GM23338 (cell line): ENCODE results near the gene PARD3. TPM values are rescaled to one million over a fixed set of nuclear protein-coding genes. Genes with fewer than 3 reads are reported as not detected.

Experiments
- ATAC-seq: fragments of 200-7000 bp; cut with Tn5 transposase; 3 replicates; pipeline ENCODE4 v1.9.1; 2020
- DNase-seq: peaks from one replicate; pipeline ENCODE4 v3.0.0-alpha.2; 2015; ENCODE audit warnings: low spot score
- H2AFZ ChIP-seq: fragments of 200-600 bp; sonication (generic); 2 replicates; pipeline ENCODE4 v1.8.0; 2016; ENCODE audit warnings: antibody characterized with exemption, mild to moderate bottlenecking, moderate library complexity
- H3F3A ChIP-seq: fragments of 200-600 bp; sonication (generic); replicated peaks from 2 replicates; pipeline ENCODE4 v1.8.0; 2017; ENCODE audit warnings: antibody characterized with exemption, mixed run types, low read depth
- H3K27ac ChIP-seq: fragments of 200-600 bp; sonication (generic); 2 replicates; pipeline ENCODE4 v1.6.1; 2016; ENCODE audit warnings: low read depth
- H3K27me3 ChIP-seq: fragments of 200-600 bp; sonication (generic); 2 replicates; pipeline ENCODE4 v1.8.0; 2016; ENCODE audit warnings: mild to moderate bottlenecking, mixed run types, moderate library complexity; ENCODE audit not compliant: insufficient read depth
- H3K36me3 ChIP-seq: fragments of 200-600 bp; sonication (generic); 2 replicates; pipeline ENCODE4 v1.8.0; 2016; ENCODE audit warnings: mild to moderate bottlenecking; ENCODE audit not compliant: insufficient read depth
- H3K4me1 ChIP-seq: fragments of 200-600 bp; sonication (generic); 2 replicates; pipeline ENCODE4 v1.8.0; 2016; ENCODE audit warnings: mild to moderate bottlenecking, moderate library complexity; ENCODE audit not compliant: insufficient read depth
- H3K4me2 ChIP-seq: fragments of 200-600 bp; sonication (generic); 2 replicates; pipeline ENCODE4 v1.7.1; 2017; ENCODE audit warnings: mixed run types
- H3K4me3 ChIP-seq: fragments of 200-600 bp; sonication (generic); 2 replicates; pipeline ENCODE4 v1.6.1; 2016; ENCODE audit warnings: mixed run types
- H3K79me2 ChIP-seq: fragments of 200-600 bp; sonication (generic); replicated peaks from 2 replicates; pipeline ENCODE4 v1.8.0; 2017; ENCODE audit warnings: mild to moderate bottlenecking; ENCODE audit not compliant: insufficient read depth
- H3K9me2 ChIP-seq: fragments of 200-600 bp; sonication (generic); 2 replicates; pipeline ENCODE4 v1.8.0; 2017; ENCODE audit not compliant: insufficient read depth
- H4K20me1 ChIP-seq: fragments of 200-600 bp; sonication (generic); replicated peaks from 2 replicates; pipeline ENCODE4 v1.8.0; 2017; ENCODE audit warnings: mild to moderate bottlenecking; ENCODE audit not compliant: insufficient read depth
- H3K27ac Mint-ChIP-seq: 2 replicates; pipeline ENCODE4 v1.8.0; 2020; ENCODE audit warnings: inconsistent platforms, mild to moderate bottlenecking, moderate library complexity, mixed read lengths
- H3K27me3 Mint-ChIP-seq: 3 replicates; pipeline ENCODE4 v1.8.0; 2022; ENCODE audit warnings: low read depth, mild to moderate bottlenecking, moderate library complexity, mixed read lengths, inconsistent platforms; ENCODE audit not compliant: insufficient read depth, poor library complexity
- H3K36me3 Mint-ChIP-seq: 3 replicates; pipeline ENCODE4 v1.8.0; 2021; ENCODE audit warnings: low read depth, mild to moderate bottlenecking, inconsistent platforms, moderate library complexity, mixed read lengths
- H3K4me1 Mint-ChIP-seq: 3 replicates; pipeline ENCODE4 v1.8.0; 2020; ENCODE audit warnings: mild to moderate bottlenecking, inconsistent platforms, mixed read lengths
- H3K4me3 Mint-ChIP-seq: 3 replicates; pipeline ENCODE4 v1.8.0; 2021; ENCODE audit warnings: moderate library complexity, mild to moderate bottlenecking, inconsistent platforms, mixed read lengths
- H3K9me3 Mint-ChIP-seq: 3 replicates; pipeline ENCODE4 v1.8.0; 2020; ENCODE audit warnings: moderate library complexity, mild to moderate bottlenecking, inconsistent platforms, mixed read lengths
- CREB1 ChIP-seq: fragments of 250-450 bp; sonication (Bioruptor Pico); IDR thresholded peaks from 2 replicates; pipeline ENCODE4 v1.5.0; 2020; ENCODE audit warnings: low read depth, mild to moderate bottlenecking, moderate library complexity
- NANOG ChIP-seq: IDR thresholded peaks from 2 replicates; pipeline ENCODE4 v1.6.1; 2016; ENCODE audit warnings: antibody characterized with exemption, borderline replicate concordance
- ZNF331 ChIP-seq: fragments of 250-450 bp; sonication (Bioruptor Pico); IDR thresholded peaks from 2 replicates; pipeline ENCODE4 v1.5.0; 2020; ENCODE audit warnings: low read depth, mild to moderate bottlenecking, moderate library complexity
- polyA plus RNA-seq: library from polyadenylated mRNA; unstranded; fragments of >200 nt; fragmentation: Nextera tagmentation; extraction: Ambion mirVana; gene quantifications from 2 replicates; pipeline ENCODE4 v1.2.1, GENCODE V29; 2016
- total RNA-seq: library from RNA; depleted of rRNA; stranded (reverse); fragments of >200 nt; shearing (Covaris generic); gene quantifications from 2 replicates; pipeline ENCODE4 v1.2.3, GENCODE V29; 2014
- TF ChIP-seq, protein P1 (sequence below): fragments of 250-450 bp; sonication (Bioruptor Pico); IDR thresholded peaks from 2 replicates; pipeline ENCODE4 v1.5.0; 2020; ENCODE audit warnings: mild to moderate bottlenecking, moderate library complexity
- TF ChIP-seq, protein P2 (sequence below), 2 experiments: fragments of 200-600 bp in 1 of 2; sonication (generic) in 1 of 2; conservative IDR thresholded peaks; 2 replicates each; pipeline versions ENCODE4 v1.5.1 to v1.6.1; 2016 to 2017; ENCODE audit warnings: antibody characterized with exemption in 2 of 2, low read depth in 2 of 2, mild to moderate bottlenecking in 2 of 2, moderate library complexity in 1 of 2

The PARD3 gene
- total and polyA plus RNA-seq, 2 experiments from 2014 or later, result 30.2 to 51.4 TPM

DNA sequence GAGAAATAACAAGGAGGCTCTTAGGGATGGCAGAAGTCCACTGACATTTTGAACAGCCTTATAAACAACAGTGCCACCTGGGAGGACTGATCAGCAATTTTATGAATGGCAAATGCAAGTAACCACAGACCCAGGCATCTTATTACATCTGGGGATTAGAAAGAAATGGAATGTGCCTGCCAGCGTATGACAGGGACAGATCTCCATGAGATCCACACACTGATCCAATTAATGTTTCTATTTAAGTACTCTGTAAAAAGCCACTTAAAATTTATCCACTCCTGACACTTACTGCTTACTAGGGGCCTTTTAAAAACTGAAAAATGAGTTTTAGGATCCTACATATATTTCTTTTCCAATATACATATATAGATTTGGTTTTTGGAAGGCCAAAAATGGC, 28.6 kb downstream of the PARD3 start:
- TF ChIP-seq ZNF331 (CRISPR knock-in tag) (no peak), CREB1 (CRISPR knock-in tag) (no peak), NANOG (no peak)
- TF ChIP-seq, protein P1, sequence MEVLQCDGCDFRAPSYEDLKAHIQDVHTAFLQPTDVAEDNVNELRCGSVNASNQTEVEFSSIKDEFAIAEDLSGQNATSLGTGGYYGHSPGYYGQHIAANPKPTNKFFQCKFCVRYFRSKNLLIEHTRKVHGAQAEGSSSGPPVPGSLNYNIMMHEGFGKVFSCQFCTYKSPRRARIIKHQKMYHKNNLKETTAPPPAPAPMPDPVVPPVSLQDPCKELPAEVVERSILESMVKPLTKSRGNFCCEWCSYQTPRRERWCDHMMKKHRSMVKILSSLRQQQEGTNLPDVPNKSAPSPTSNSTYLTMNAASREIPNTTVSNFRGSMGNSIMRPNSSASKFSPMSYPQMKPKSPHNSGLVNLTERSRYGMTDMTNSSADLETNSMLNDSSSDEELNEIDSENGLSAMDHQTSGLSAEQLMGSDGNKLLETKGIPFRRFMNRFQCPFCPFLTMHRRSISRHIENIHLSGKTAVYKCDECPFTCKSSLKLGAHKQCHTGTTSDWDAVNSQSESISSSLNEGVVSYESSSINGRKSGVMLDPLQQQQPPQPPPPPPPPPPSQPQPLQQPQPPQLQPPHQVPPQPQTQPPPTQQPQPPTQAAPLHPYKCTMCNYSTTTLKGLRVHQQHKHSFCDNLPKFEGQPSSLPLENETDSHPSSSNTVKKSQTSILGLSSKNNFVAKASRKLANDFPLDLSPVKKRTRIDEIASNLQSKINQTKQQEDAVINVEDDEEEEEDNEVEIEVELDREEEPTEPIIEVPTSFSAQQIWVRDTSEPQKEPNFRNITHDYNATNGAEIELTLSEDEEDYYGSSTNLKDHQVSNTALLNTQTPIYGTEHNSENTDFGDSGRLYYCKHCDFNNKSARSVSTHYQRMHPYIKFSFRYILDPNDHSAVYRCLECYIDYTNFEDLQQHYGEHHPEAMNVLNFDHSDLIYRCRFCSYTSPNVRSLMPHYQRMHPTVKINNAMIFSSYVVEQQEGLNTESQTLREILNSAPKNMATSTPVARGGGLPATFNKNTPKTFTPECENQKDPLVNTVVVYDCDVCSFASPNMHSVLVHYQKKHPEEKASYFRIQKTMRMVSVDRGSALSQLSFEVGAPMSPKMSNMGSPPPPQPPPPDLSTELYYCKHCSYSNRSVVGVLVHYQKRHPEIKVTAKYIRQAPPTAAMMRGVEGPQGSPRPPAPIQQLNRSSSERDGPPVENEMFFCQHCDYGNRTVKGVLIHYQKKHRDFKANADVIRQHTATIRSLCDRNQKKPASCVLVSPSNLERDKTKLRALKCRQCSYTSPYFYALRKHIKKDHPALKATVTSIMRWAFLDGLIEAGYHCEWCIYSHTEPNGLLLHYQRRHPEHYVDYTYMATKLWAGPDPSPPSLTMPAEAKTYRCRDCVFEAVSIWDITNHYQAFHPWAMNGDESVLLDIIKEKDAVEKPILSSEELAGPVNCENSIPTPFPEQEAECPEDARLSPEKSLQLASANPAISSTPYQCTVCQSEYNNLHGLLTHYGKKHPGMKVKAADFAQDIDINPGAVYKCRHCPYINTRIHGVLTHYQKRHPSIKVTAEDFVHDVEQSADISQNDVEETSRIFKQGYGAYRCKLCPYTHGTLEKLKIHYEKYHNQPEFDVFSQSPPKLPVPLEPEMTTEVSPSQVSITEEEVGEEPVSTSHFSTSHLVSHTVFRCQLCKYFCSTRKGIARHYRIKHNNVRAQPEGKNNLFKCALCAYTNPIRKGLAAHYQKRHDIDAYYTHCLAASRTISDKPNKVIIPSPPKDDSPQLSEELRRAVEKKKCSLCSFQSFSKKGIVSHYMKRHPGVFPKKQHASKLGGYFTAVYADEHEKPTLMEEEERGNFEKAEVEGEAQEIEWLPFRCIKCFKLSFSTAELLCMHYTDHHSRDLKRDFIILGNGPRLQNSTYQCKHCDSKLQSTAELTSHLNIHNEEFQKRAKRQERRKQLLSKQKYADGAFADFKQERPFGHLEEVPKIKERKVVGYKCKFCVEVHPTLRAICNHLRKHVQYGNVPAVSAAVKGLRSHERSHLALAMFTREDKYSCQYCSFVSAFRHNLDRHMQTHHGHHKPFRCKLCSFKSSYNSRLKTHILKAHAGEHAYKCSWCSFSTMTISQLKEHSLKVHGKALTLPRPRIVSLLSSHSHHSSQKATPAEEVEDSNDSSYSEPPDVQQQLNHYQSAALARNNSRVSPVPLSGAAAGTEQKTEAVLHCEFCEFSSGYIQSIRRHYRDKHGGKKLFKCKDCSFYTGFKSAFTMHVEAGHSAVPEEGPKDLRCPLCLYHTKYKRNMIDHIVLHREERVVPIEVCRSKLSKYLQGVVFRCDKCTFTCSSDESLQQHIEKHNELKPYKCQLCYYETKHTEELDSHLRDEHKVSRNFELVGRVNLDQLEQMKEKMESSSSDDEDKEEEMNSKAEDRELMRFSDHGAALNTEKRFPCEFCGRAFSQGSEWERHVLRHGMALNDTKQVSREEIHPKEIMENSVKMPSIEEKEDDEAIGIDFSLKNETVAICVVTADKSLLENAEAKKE (CRISPR knock-in tag), result no peak
- TF ChIP-seq, protein P2, sequence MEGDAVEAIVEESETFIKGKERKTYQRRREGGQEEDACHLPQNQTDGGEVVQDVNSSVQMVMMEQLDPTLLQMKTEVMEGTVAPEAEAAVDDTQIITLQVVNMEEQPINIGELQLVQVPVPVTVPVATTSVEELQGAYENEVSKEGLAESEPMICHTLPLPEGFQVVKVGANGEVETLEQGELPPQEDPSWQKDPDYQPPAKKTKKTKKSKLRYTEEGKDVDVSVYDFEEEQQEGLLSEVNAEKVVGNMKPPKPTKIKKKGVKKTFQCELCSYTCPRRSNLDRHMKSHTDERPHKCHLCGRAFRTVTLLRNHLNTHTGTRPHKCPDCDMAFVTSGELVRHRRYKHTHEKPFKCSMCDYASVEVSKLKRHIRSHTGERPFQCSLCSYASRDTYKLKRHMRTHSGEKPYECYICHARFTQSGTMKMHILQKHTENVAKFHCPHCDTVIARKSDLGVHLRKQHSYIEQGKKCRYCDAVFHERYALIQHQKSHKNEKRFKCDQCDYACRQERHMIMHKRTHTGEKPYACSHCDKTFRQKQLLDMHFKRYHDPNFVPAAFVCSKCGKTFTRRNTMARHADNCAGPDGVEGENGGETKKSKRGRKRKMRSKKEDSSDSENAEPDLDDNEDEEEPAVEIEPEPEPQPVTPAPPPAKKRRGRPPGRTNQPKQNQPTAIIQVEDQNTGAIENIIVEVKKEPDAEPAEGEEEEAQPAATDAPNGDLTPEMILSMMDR (conservative IDR thresholded peaks at IDR 0.05; ENCODE audit: low read depth in 2 of 2), result no peak
- peaks cover 39% of the 10 kb centered on the region for H4K20me1 ChIP-seq
- H3K9me2 ChIP-seq, result no peaks in the 10 kb centered on the region
- H3K27ac Mint-ChIP-seq, result no peak overlapping the region
- H3K27me3 Mint-ChIP-seq, result no peaks in the 10 kb centered on the region
- DNase-seq (no peak), ATAC-seq (no peak)
- H3K36me3 Mint-ChIP-seq, result no peaks in the 10 kb centered on the region
- no peak overlapping the region for H2AFZ ChIP-seq
- no peaks in the 10 kb centered on the region for H3K9me3 Mint-ChIP-seq
- H3K4me2 ChIP-seq, result no peak overlapping the region
- H3K27ac ChIP-seq, result no peak overlapping the region
- H3K4me3 Mint-ChIP-seq, result no peak overlapping the region
- H3K4me3 ChIP-seq, result no peak overlapping the region
- peaks cover 31% of the 10 kb centered on the region for H3K4me1 Mint-ChIP-seq
- peaks cover 18% of the 10 kb centered on the region for H3K4me1 ChIP-seq
- no peaks in the 10 kb centered on the region for H3K36me3 ChIP-seq
- H3K27me3 ChIP-seq, result no peaks in the 10 kb centered on the region
- no peaks in the 10 kb centered on the region for H3F3A ChIP-seq
- H3K79me2 ChIP-seq, result peaks cover 100% of the 10 kb centered on the region
